Gastrocnemius medialis (tissue), 4 donors: ENCODE results near the gene BMPR1A. TPM values are rescaled to one million over a fixed set of nuclear protein-coding genes. Genes with fewer than 3 reads are reported as not detected.
A peak's percentile ranks its signal among the peaks of the same experiment; 100 is the strongest.

ENCODE experiments used
- ATAC-seq, 2 donors: fragments of 150-250 bp; one replicate each; pipeline ENCODE4 v1.9.1; 2016
- DNase-seq, 2 donors: peaks; one replicate each; pipeline ENCODE4 v3.0.0-alpha.2; 2019
- H3K27ac ChIP-seq, 4 donors: fragments of 200-600 bp; sonication (generic); 1 replicate in 1 of 4; 2 replicates in 3 of 4; pipeline ENCODE4 v1.5.1; 2016 to 2018; ENCODE audit warnings: mild to moderate bottlenecking in 2 of 4, moderate library complexity in 1 of 4
- H3K27me3 ChIP-seq, 3 donors: fragments of 200-600 bp; sonication (generic) in 2 of 3; 1 replicate in 1 of 3; 2 replicates in 2 of 3; pipeline versions ENCODE4 v1.5.1 to v1.6.0; 2016 to 2019; ENCODE audit warnings: mild to moderate bottlenecking in 1 of 3, moderate library complexity in 1 of 3
- H3K36me3 ChIP-seq, 2 donors: fragments of 200-600 bp; sonication (generic) in 1 of 2; one replicate each; pipeline ENCODE4 v1.5.1; 2017 to 2018
- H3K4me1 ChIP-seq, 2 donors: fragments of 200-600 bp; sonication (generic) in 1 of 2; one replicate each; pipeline ENCODE4 v1.5.1; 2016 to 2017; ENCODE audit warnings: mild to moderate bottlenecking in 2 of 2
- H3K4me3 ChIP-seq, 4 donors: fragments of 200-600 bp; sonication (generic) in 3 of 4; 1 replicate in 1 of 4; 2 replicates in 3 of 4; pipeline ENCODE4 v1.5.1; 2016 to 2019; ENCODE audit warnings: mild to moderate bottlenecking in 2 of 4
- H3K9me3 ChIP-seq, 3 donors: fragments of 200-600 bp; sonication (generic) in 2 of 3; 1 replicate in 1 of 3; 2 replicates in 2 of 3; pipeline ENCODE4 v1.5.1; 2016 to 2019
- CTCF ChIP-seq, 5 experiments: fragments of 450-650 bp in 3 of 5; fragments of 200-600 bp in 2 of 5; sonication (generic) in 2 of 5; IDR thresholded peaks in 4 of 5; conservative IDR thresholded peaks in 1 of 5; 1 replicate in 4 of 5; 2 replicates in 1 of 5; pipeline ENCODE4 v1.5.1; 2016 to 2019; ENCODE audit warnings: antibody characterized with exemption in 5 of 5, mild to moderate bottlenecking in 3 of 5, moderate library complexity in 3 of 5
- POLR2A ChIP-seq, 2 donors: fragments of 450-650 bp; IDR thresholded peaks; one replicate each; pipeline ENCODE4 v1.6.1; 2017; ENCODE audit warnings: antibody characterized with exemption in 2 of 2, mild to moderate bottlenecking in 2 of 2, moderate library complexity in 2 of 2
- in situ Hi-C, 4 donors: fragments of 200-750 bp; cut with MboI; loops; one replicate each; pipeline versions ENCODE4 v1.15.0 to v1.8.0; 2017; ENCODE audit warnings: low sequenced_read_pairs in 4 of 4
- intact Hi-C: fragments of 100-400 bp; cut with DNase I; formaldehyde crosslinking; loops from one replicate; pipeline ENCODE4 v1.15.1; 2023; ENCODE audit warnings: low total_unique reads
- total RNA-seq, 4 donors: library from RNA; depleted of rRNA; stranded (reverse); fragments of >200 nt; gene quantifications; one replicate each; pipeline versions ENCODE4 v1.1.0 to v1.2.3, GENCODE V29; 2016

Gene BMPR1A
- total RNA-seq, 4 donors from 2014 or later: 16.4 to 22.7 (median 18.0) TPM

GRCh38 chr10:86870679-86871078 is 114.3 kb downstream of the BMPR1A start:
- H3K4me1 ChIP-seq: peaks cover 10 to 19% of the 10 kb centered on the region in 2 donors
- no peak overlapping the region for H3K4me3 ChIP-seq
- no peak overlapping the region for H3K27ac ChIP-seq
- DNase-seq: no peak
- H3K27me3 ChIP-seq: no peaks in the 10 kb centered on the region
- no peak for ATAC-seq
- H3K36me3 ChIP-seq: no peaks in the 10 kb centered on the region
- intact Hi-C loops: no loop called here
- no peak for TF ChIP-seq POLR2A (IDR thresholded peaks at IDR 0.05)
- TF ChIP-seq CTCF (IDR thresholded peaks at IDR 0.05 in 4 of 5, conservative IDR thresholded peaks at IDR 0.05 in 1 of 5): no peak
- H3K9me3 ChIP-seq: no peaks in the 10 kb centered on the region
- in situ Hi-C loops: no loop called here

- DNase-seq (no peak), ATAC-seq (no peak)
- Histone ChIP-seq H3K4me1 (peaks cover 6 to 13% of the 10 kb centered on the region in 2 donors), H3K36me3 (no peaks in the 10 kb centered on the region), H3K9me3 (no peaks in the 10 kb centered on the region), H3K27ac (no peak overlapping the region), H3K4me3 (no peak overlapping the region), H3K27me3 (no peaks in the 10 kb centered on the region)
- in situ Hi-C loops (no loop called here), intact Hi-C loops (no loop called here)
- TF ChIP-seq CTCF (IDR thresholded peaks at IDR 0.05 in 4 of 5, conservative IDR thresholded peaks at IDR 0.05 in 1 of 5) (no peak), POLR2A (IDR thresholded peaks at IDR 0.05) (no peak)
These were observed 115.3 kb downstream of the BMPR1A start for GRCh38 chr10:86871563-86872183.

GRCh38 chr10:86872757-86873156 is 116.3 kb downstream of the BMPR1A start:
- TF ChIP-seq POLR2A (IDR thresholded peaks at IDR 0.05) (no peak), CTCF (IDR thresholded peaks at IDR 0.05 in 4 of 5, conservative IDR thresholded peaks at IDR 0.05 in 1 of 5) (no peak)
- Histone ChIP-seq H3K4me3 (no peak overlapping the region), H3K9me3 (no peaks in the 10 kb centered on the region), H3K4me1 (peaks cover 6 to 13% of the 10 kb centered on the region in 2 donors), H3K27ac (no peak overlapping the region), H3K36me3 (no peaks in the 10 kb centered on the region), H3K27me3 (no peaks in the 10 kb centered on the region)
- peak in 1 of 2 donors; percentile 8 for DNase-seq
- in situ Hi-C loops (no loop called here), intact Hi-C loops (no loop called here)
- ATAC-seq: peak in 1 of 2 donors; percentile 51

GRCh38 chr10:86876748-86877147 is 120.3 kb downstream of the BMPR1A start:
- intact Hi-C loops (no loop called here), in situ Hi-C loops (no loop called here)
- Histone ChIP-seq H3K27ac (no peak overlapping the region), H3K36me3 (no peaks in the 10 kb centered on the region), H3K27me3 (no peaks in the 10 kb centered on the region), H3K4me1 (peaks cover 9 to 13% of the 10 kb centered on the region in 2 donors), H3K4me3 (no peak overlapping the region), H3K9me3 (no peaks in the 10 kb centered on the region)
- TF ChIP-seq POLR2A (IDR thresholded peaks at IDR 0.05): no peak
- no peak for TF ChIP-seq CTCF (IDR thresholded peaks at IDR 0.05 in 4 of 5, conservative IDR thresholded peaks at IDR 0.05 in 1 of 5)
- DNase-seq: no peak
- no peak for ATAC-seq
